ENCODE data around the gene CBFB. TPM values are rescaled to one million over a fixed set of nuclear protein-coding genes. Genes with fewer than 3 reads are reported as not detected.

Gene CBFB
- total RNA-seq, 1 donor from 2014 or later, result 59.1 TPM

DNA sequence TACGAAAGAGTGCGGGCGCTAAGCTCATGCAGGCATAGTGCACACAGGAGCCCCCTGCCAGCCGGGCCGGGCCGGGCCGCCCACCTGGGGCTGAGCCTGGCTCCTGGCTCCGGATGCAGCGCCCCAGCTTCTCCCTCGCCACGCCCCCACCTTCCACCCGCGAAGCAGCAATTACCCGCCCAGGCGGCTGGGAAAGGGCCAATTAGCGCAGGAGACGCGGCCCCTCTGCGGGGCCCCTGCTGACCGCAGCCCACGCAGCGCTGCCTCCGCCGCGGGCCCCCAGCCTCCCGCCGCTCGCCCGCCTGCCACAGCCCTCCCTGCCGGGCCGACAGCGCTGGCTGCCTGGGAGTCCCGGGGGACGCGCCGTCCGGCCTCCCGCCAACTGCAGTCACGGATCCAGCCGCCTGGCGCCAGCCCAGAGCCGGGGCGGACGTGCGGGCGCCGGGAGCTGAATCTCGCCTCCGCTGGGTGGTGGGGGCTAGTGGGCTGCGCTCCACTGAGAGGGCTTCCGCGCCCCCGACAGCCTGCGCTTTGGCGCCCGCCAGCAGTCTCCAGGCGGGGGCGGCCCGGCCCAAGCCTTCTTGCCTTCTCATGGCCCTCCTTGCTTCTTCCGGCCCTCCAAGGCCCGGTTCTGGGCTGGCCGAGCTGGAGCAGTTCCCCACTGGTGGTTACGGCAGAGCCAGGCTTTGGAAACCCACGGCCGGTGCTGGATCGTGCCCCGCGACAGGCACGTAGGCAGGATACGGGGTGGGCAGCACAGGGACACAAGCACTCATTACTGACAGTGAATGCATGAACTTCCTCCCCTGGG, 14.9 kb upstream of the CBFB start:
- peak in 1 of 2 donors; percentile 91 for DNase-seq (ENCODE audit: low spot score in 2 of 2)
- intact Hi-C loops (cut with DNase I), result loop anchor here (1.0 to 2.0 kb wide), 4 partner anchors 14 to 35 kb away; partner anchors contain the start of gene CBFB

DNA sequence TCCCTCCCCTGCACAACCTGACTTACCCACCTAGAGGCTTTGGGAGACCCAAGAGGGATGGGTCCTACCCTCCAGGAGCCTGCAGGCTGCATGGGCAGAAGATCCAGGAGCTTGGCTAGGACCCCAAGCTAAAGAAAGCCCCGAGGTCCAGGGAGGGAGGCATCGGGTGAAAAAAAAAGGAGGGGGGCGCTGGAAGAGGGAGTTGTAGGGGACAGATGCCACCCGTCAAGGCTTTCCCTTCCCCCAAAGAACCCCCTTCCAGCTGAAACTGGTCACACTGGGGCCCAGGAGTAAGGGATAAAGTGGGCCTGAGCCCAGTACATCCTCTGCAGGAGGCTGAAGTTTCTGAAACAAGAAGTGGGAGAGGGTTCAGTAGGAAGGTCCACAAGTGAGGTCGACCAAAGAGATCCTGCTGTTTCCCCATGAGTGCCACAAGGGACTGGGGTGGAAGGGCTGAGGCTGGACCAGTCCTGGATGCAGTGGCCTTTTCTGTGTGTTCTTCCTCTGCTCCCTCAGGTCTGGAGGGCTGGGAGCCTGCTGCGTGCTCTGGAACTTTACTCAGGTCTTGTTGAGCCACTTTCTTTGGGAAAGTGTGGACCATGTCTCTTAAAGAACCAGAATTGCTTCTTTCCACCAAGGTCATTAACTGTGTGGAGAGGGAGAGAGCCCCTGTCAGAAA, 14.2 kb upstream of the CBFB start:
- no peak for DNase-seq (ENCODE audit: low spot score in 2 of 2)
- Histone ChIP-seq H3K4me3 (peak overlapping the region; percentile 76 to 77), H3K9me3 (no peaks in the 10 kb centered on the region), H3K27ac (peak overlapping the region; percentile 77 to 83), H3K4me1 (peaks cover 0 to 15% of the 10 kb centered on the region in 2 donors), H3K27me3 (no peaks in the 10 kb centered on the region), H3K36me3 (no peaks in the 10 kb centered on the region)
- TF ChIP-seq, protein P1, sequence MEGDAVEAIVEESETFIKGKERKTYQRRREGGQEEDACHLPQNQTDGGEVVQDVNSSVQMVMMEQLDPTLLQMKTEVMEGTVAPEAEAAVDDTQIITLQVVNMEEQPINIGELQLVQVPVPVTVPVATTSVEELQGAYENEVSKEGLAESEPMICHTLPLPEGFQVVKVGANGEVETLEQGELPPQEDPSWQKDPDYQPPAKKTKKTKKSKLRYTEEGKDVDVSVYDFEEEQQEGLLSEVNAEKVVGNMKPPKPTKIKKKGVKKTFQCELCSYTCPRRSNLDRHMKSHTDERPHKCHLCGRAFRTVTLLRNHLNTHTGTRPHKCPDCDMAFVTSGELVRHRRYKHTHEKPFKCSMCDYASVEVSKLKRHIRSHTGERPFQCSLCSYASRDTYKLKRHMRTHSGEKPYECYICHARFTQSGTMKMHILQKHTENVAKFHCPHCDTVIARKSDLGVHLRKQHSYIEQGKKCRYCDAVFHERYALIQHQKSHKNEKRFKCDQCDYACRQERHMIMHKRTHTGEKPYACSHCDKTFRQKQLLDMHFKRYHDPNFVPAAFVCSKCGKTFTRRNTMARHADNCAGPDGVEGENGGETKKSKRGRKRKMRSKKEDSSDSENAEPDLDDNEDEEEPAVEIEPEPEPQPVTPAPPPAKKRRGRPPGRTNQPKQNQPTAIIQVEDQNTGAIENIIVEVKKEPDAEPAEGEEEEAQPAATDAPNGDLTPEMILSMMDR (IDR thresholded peaks at IDR 0.05), result no peak
- intact Hi-C loops (cut with DNase I), result loop anchor here (1.0 to 2.0 kb wide), 4 partner anchors 14 to 36 kb away; partner anchors contain the start of gene CBFB

More for the DNA sequence above, 14.9 kb upstream of the CBFB start:
- Histone ChIP-seq H3K36me3 (no peaks in the 10 kb centered on the region), H3K4me3 (peak overlapping the region; percentile 76 to 77), H3K9me3 (no peaks in the 10 kb centered on the region), H3K27me3 (no peaks in the 10 kb centered on the region), H3K4me1 (peaks cover 0 to 15% of the 10 kb centered on the region in 2 donors), H3K27ac (peak overlapping the region; percentile 77 to 83)
- TF ChIP-seq, protein P1 (IDR thresholded peaks at IDR 0.05), result peak; percentile 11 to 28 (median 24)

DNA sequence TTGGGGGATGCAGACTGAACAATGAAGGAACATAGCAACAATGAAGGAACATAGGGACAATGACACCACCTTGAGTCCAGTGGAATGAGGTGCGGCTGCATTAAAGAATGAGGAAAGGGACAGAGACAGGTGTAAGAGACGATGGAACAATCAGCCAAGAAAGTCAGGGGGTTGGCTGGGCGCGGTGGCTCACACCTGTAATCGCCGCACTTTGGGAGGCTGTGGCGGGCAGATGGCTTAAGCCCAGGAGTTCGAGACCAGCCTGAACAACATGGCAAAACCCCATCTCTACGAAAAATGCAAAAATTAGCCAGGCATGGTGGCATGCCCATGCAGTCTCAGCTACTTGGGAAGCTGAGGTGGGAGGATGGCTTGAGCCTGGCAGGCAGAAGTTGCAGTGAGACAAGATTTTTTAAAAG, 13.6 kb upstream of the CBFB start:
- Histone ChIP-seq H3K4me3 (no peak overlapping the region), H3K4me1 (peaks cover 0 to 15% of the 10 kb centered on the region in 2 donors), H3K27ac (peak overlapping the region in 1 of 2 donors; percentile 83), H3K36me3 (no peaks in the 10 kb centered on the region), H3K27me3 (no peaks in the 10 kb centered on the region), H3K9me3 (no peaks in the 10 kb centered on the region)
- TF ChIP-seq, protein P1 (IDR thresholded peaks at IDR 0.05), result no peak
- no peak for DNase-seq (ENCODE audit: low spot score in 2 of 2)
- intact Hi-C loops (cut with DNase I), result loop anchor here (2.0 kb wide), 1 partner anchor 37 kb away; no protein-coding TSS in a partner anchor

DNA sequence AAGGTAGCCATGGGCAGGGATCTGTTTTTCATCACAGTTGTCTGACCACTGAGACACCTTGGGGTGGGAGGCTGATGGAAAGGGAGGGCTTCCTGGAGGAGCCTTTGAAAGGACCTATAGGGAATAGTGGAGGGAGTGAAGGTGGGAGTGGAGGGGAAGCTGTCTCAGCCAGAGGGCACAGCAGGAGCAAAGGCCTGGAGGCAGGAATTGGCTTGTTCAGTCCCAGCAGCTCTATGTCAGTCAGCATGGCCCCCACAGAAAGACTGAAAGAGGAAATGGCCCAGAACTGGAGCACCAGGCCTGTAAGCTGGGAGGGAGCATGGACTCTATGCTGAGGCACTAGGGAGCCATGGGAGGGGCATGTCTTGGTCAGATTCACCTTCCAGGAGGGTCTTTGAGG, 12.8 kb upstream of the CBFB start:
- no peak for DNase-seq (ENCODE audit: low spot score in 2 of 2)
- Histone ChIP-seq H3K27me3 (no peaks in the 10 kb centered on the region), H3K9me3 (no peaks in the 10 kb centered on the region), H3K4me3 (no peak overlapping the region), H3K4me1 (peaks cover 0 to 15% of the 10 kb centered on the region in 2 donors), H3K36me3 (no peaks in the 10 kb centered on the region), H3K27ac (no peak overlapping the region)
- intact Hi-C loops (cut with DNase I), result no loop called here
- TF ChIP-seq, protein P1 (IDR thresholded peaks at IDR 0.05), result no peak

DNA sequence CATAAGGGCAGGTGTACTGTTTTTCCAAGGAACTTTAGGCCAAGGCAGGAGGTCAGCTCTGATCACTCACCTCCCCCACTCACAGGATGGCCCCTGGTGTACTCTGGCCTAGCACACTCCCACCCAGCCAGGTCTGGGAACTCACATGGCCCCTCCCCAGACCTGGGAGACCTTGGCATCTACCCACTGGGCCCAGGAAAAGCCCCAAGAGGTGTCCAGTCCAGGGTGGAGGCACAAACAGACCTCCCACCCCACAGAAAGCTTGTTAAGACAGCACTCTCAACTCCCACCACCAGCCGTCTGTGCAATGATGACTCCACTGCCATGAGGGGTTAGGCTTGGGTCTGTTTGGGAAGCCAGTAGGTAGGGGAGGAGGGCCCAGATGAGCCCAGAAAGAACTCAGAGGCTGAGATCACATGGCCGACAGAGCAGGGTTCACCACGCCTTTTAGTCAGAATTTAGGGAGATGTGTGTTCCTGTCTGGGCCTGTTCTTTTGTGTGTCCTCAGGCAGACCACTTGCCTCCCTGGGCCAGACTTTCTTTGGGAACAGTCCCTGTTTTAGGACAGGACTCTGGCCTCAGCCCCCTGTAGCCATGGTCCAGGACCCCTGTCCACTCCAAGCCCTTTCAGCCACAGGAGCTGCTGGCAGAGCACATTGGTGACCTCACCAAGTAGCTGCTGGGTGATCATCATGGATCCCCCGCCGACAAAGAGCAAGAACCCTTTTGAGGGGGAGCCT, 12.1 kb upstream of the CBFB start:
- Histone ChIP-seq H3K27ac (no peak overlapping the region), H3K36me3 (no peaks in the 10 kb centered on the region), H3K27me3 (no peaks in the 10 kb centered on the region), H3K9me3 (no peaks in the 10 kb centered on the region), H3K4me3 (no peak overlapping the region), H3K4me1 (peaks cover 0 to 15% of the 10 kb centered on the region in 2 donors)
- peak in 1 of 2 donors; percentile 33 for DNase-seq (ENCODE audit: low spot score in 2 of 2)
- TF ChIP-seq, protein P1 (IDR thresholded peaks at IDR 0.05), result no peak
- intact Hi-C loops (cut with DNase I), result no loop called here
